Gastroesophageal sphincter (tissue), 4 donors: ENCODE measurements around the gene YWHAB. TPM values are rescaled to one million over a fixed set of nuclear protein-coding genes. Genes with fewer than 3 reads are reported as not detected.

Source experiments
- ATAC-seq: fragments of 150-250 bp; one replicate; pipeline ENCODE4 v1.9.1; 2016; ENCODE audit warnings: mild to moderate bottlenecking, moderate library complexity
- H3K27ac ChIP-seq, 4 donors: fragments of 200-600 bp; sonication (generic) in 3 of 4; 1 replicate in 3 of 4; 2 replicates in 1 of 4; pipeline ENCODE4 v1.5.1; 2016 to 2019
- H3K27me3 ChIP-seq: fragments of 200-600 bp; sonication (generic); one replicate; pipeline ENCODE4 v1.5.1; 2019
- H3K36me3 ChIP-seq, 2 donors: fragments of 200-600 bp; sonication (generic); one replicate each; pipeline ENCODE4 v1.5.1; 2019; ENCODE audit warnings: control low read depth in 1 of 2
- H3K4me1 ChIP-seq, 3 donors: fragments of 200-600 bp; sonication (generic); 1 replicate in 2 of 3; 2 replicates in 1 of 3; pipeline ENCODE4 v1.5.1; 2016 to 2019; ENCODE audit warnings: control low read depth in 2 of 3
- H3K4me3 ChIP-seq, 2 donors: fragments of 200-600 bp; sonication (generic); one replicate each; pipeline ENCODE4 v1.5.1; 2019; ENCODE audit warnings: mild to moderate bottlenecking in 1 of 2, moderate library complexity in 1 of 2
- H3K9me3 ChIP-seq, 3 donors: fragments of 200-600 bp; sonication (generic); one replicate each; pipeline ENCODE4 v1.5.1; 2017 to 2019; ENCODE audit warnings: control low read depth in 2 of 3
- CTCF ChIP-seq, 4 experiments: fragments of 200-600 bp in 2 of 4; fragments of 450-650 bp in 2 of 4; sonication (generic) in 1 of 4; IDR thresholded peaks; one replicate each; pipeline ENCODE4 v1.5.1; 2017 to 2019; ENCODE audit warnings: antibody characterized with exemption in 4 of 4, mild to moderate bottlenecking in 2 of 4, moderate library complexity in 2 of 4
- EP300 ChIP-seq: sonication (generic); formaldehyde crosslinking; IDR thresholded peaks from one replicate; pipeline ENCODE4 v1.6.1; 2017; ENCODE audit warnings: antibody characterized with exemption, mild to moderate bottlenecking
- POLR2A ChIP-seq, 2 donors: fragments of 450-650 bp; IDR thresholded peaks; one replicate each; pipeline ENCODE4 v1.6.1; 2017; ENCODE audit warnings: antibody characterized with exemption in 2 of 2, mild to moderate bottlenecking in 2 of 2, moderate library complexity in 1 of 2
- POLR2AphosphoS5 ChIP-seq: sonication (generic); formaldehyde crosslinking; IDR thresholded peaks from one replicate; pipeline ENCODE4 v1.6.1; 2017; ENCODE audit warnings: antibody characterized with exemption
- WGBS, 2 donors: methylation state at CpG; one replicate each; pipeline ENCODE4 v1.1.5; 2018; ENCODE audit warnings: low coverage in 1 of 2; 5-methylcytosine and 5-hydroxymethylcytosine counted together
- total RNA-seq, 4 donors: library from RNA; depleted of rRNA; stranded (reverse); fragments of >200 nt; gene quantifications; one replicate each; pipeline ENCODE4 v1.1.0, GENCODE V29; 2016

The YWHAB gene
- total RNA-seq, 4 donors from 2014 or later = 127 to 143 (median 135) TPM

- Histone ChIP-seq H3K36me3 (no peaks in the 10 kb centered on the region), H3K9me3 (no peaks in the 10 kb centered on the region), H3K27ac (no peak overlapping the region), H3K4me1 (peaks cover 4 to 90% (median 10%) of the 10 kb centered on the region in 3 donors), H3K4me3 (no peak overlapping the region), H3K27me3 (no peaks in the 10 kb centered on the region)
- TF ChIP-seq POLR2AphosphoS5 (no peak), POLR2A (IDR thresholded peaks at IDR 0.05) (no peak), CTCF (IDR thresholded peaks at IDR 0.05) (no peak), EP300 (no peak)
- WGBS, 2 donors = 60% methylated on average over 1 to 2 of the region's 2 CpGs
- no peak for ATAC-seq
These were observed 9.5 kb downstream of the YWHAB start for GRCh38 chr20:44894959-44895358.

- Histone ChIP-seq H3K4me1 (peaks cover 4 to 86% (median 9%) of the 10 kb centered on the region in 3 donors), H3K9me3 (no peaks in the 10 kb centered on the region), H3K27me3 (no peaks in the 10 kb centered on the region), H3K4me3 (no peak overlapping the region), H3K36me3 (peaks cover 0 to 8% of the 10 kb centered on the region in 2 donors), H3K27ac (peak overlapping the region in 1 of 4 donors; percentile 7)
- TF ChIP-seq POLR2A (IDR thresholded peaks at IDR 0.05) (no peak), EP300 (no peak), CTCF (IDR thresholded peaks at IDR 0.05) (no peak), POLR2AphosphoS5 (no peak)
- WGBS, 2 donors = 67 to 71% methylated on average over 1 of the region's 1 CpG
- ATAC-seq = no peak
These were observed 11.1 kb downstream of the YWHAB start for GRCh38 chr20:44896583-44896982.

GRCh38 chr20:44897133-44897532 is 11.6 kb downstream of the YWHAB start:
- TF ChIP-seq EP300 (no peak), POLR2A (IDR thresholded peaks at IDR 0.05) (no peak), POLR2AphosphoS5 (no peak), CTCF (IDR thresholded peaks at IDR 0.05) (no peak)
- Histone ChIP-seq H3K9me3 (no peaks in the 10 kb centered on the region), H3K4me1 (peaks cover 4 to 81% (median 9%) of the 10 kb centered on the region in 3 donors), H3K4me3 (no peak overlapping the region), H3K27me3 (no peaks in the 10 kb centered on the region), H3K27ac (no peak overlapping the region), H3K36me3 (peaks cover 0 to 13% of the 10 kb centered on the region in 2 donors)
- ATAC-seq = no peak
- WGBS, 2 donors = 75 to 80% methylated on average over 1 of the region's 1 CpG

GRCh38 chr20:44900231-44900854 is 14.8 kb downstream of the YWHAB start:
- Histone ChIP-seq H3K27ac (no peak overlapping the region), H3K4me3 (no peak overlapping the region), H3K27me3 (no peaks in the 10 kb centered on the region), H3K9me3 (no peaks in the 10 kb centered on the region), H3K36me3 (peaks cover 3 to 46% of the 10 kb centered on the region in 2 donors), H3K4me1 (peaks cover 4 to 55% (median 9%) of the 10 kb centered on the region in 3 donors)
- WGBS, 2 donors = 88 to 92% methylated on average over 4 to 5 of the region's 5 CpGs
- no peak for ATAC-seq
- TF ChIP-seq POLR2AphosphoS5 (no peak), EP300 (no peak), POLR2A (IDR thresholded peaks at IDR 0.05) (no peak), CTCF (IDR thresholded peaks at IDR 0.05) (no peak)

- Histone ChIP-seq H3K27me3 (no peaks in the 10 kb centered on the region), H3K9me3 (no peaks in the 10 kb centered on the region), H3K36me3 (peaks cover 3 to 62% of the 10 kb centered on the region in 2 donors), H3K4me1 (peaks cover 0 to 39% (median 4%) of the 10 kb centered on the region in 3 donors), H3K4me3 (no peak overlapping the region), H3K27ac (no peak overlapping the region)
- TF ChIP-seq POLR2A (IDR thresholded peaks at IDR 0.05) = no peak
- no peak for TF ChIP-seq CTCF (IDR thresholded peaks at IDR 0.05)
- no peak for TF ChIP-seq EP300
- 69 to 100% methylated on average over 1 to 2 of the region's 2 CpGs for WGBS, 2 donors
- ATAC-seq = no peak
These were observed 16.5 kb downstream of the YWHAB start for GRCh38 chr20:44901974-44902373.
